ENCODE data around the gene BATF.

The BATF gene

GRCh38 chr14:75535164-75535898 is 13.1 kb downstream of the BATF start:
- DNase-seq: no peak

- DNase-seq: no peak
These were observed 14.8 kb downstream of the BATF start for GRCh38 chr14:75537071-75537470.

GRCh38 chr14:75539162-75539560 is 16.9 kb downstream of the BATF start:
- no peak for DNase-seq

- no peak for DNase-seq
These were observed 17.6 kb downstream of the BATF start for GRCh38 chr14:75539561-75540478.

- no peak for DNase-seq
These were observed 18.2 kb downstream of the BATF start for GRCh38 chr14:75540479-75540851.

- peak; percentile 48 for DNase-seq
These were observed 20.4 kb downstream of the BATF start for GRCh38 chr14:75542588-75543091.

GRCh38 chr14:75543253-75543652 is 21.0 kb downstream of the BATF start:
- no peak for DNase-seq

GRCh38 chr14:75543786-75544185 is 21.5 kb downstream of the BATF start:
- DNase-seq: no peak

- no peak for DNase-seq
These were observed 23.6 kb downstream of the BATF start for GRCh38 chr14:75545907-75546306.

- no peak for DNase-seq
These were observed 25.4 kb downstream of the BATF start for GRCh38 chr14:75547552-75548250.

GRCh38 chr14:75548544-75548943 is 26.3 kb downstream of the BATF start:
- DNase-seq: no peak

- no peak for DNase-seq
These were observed 26.9 kb downstream of the BATF start for GRCh38 chr14:75549169-75549568.

GRCh38 chr14:75551021-75551420 is 28.8 kb downstream of the BATF start:
- no peak for DNase-seq

GRCh38 chr14:75553157-75553556 is 30.9 kb downstream of the BATF start:
- no peak for DNase-seq

GRCh38 chr14:75553761-75554364 is 31.6 kb downstream of the BATF start:
- DNase-seq: no peak

GRCh38 chr14:75554482-75554881 is 32.2 kb downstream of the BATF start:
- DNase-seq: no peak

GRCh38 chr14:75558440-75558839 is 36.2 kb downstream of the BATF start:
- DNase-seq: no peak

- no peak for DNase-seq
These were observed 36.8 kb downstream of the BATF start for GRCh38 chr14:75559045-75559444.

GRCh38 chr14:75559451-75560222 is 37.4 kb downstream of the BATF start:
- DNase-seq: peak; percentile 41

GRCh38 chr14:75561013-75561432 is 38.8 kb downstream of the BATF start:
- DNase-seq: peak; percentile 61

GRCh38 chr14:75562089-75562488 is 39.8 kb downstream of the BATF start:
- DNase-seq: no peak

GRCh38 chr14:75562489-75562888 is 40.2 kb downstream of the BATF start:
- DNase-seq: no peak
